ENCODE measurements around the gene COL18A1.

Gene COL18A1

GRCh38 chr21:45538381-45539045 lies 133.5 kb downstream of the COL18A1 start:
- no peak for DNase-seq

DNA sequence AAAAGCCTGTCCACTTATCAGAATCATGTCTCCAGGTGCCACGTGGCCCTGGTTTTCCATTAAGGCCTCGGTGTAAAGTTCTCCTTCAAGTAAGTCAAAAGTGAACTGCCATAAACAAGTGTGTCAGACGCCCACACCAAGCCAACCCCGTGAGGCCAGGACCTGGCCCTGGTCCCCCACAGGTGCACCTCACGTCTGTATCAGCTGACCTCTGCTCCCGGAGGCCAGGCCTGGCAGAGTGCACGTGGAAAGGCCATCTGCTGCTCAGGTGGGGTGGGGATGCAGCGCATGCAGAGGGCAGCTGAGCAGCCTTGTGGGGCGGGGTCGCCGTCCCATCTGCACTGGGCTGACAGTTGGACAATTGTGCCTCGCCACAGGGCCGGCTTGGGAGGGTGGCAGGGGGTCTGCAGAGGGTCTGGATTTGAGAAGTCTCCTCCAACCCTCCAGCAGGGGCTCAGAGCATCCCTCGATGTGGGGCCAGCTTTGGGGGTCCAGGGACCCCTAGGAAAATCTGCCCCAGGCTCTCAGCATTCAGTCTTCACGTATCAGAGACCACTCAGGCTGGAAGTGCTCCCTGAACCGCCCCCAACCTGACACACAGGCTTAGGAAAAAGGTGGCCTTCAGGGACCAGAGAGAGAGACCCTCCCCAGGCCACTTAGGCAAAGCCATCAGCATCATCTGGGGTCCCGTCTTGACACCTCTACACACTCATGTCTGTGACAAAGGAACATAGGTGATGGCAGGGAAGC lies 134.3 kb downstream of the COL18A1 start:
- DNase-seq = no peak

DNA sequence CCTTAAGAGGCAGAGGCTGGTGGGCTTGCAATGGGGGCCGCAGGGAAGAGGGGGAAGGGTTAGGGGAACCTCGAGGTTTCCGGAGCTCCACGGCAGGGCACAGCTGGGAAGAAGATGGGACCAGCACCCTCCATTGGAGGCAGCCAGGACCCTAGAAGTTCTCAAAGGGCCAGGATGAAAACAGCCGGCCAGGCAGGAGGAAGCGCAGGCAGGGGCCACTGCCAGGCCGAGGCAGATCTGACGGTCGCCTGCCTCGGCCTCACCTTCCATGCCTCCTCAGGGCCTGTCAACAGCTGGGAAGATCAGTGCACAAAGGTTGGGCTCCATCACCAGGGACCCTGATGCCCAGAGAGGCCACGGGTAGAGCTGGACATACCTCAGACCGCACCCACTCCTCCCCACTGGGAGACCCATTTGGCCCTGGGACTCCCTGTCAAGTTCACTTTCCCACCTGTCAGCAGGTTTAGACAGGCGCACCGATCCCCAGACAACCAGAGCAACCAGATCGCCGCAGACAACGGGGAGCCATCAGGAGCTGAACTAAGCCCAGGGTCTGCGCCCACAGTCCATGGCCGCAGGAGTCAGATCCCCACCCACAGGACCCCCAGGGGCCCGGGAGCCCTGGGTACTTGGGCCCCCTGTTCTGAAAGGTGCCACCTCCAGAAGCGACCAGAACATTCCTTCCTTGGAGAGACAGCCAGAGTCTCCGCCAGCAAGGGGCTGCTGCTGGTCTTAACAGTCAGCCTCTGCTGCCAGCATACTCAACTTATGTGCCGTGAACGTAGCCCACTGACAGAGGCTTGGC lies 135.0 kb downstream of the COL18A1 start:
- DNase-seq = no peak

GRCh38 chr21:45540601-45540970 lies 135.6 kb downstream of the COL18A1 start:
- DNase-seq = no peak

DNA sequence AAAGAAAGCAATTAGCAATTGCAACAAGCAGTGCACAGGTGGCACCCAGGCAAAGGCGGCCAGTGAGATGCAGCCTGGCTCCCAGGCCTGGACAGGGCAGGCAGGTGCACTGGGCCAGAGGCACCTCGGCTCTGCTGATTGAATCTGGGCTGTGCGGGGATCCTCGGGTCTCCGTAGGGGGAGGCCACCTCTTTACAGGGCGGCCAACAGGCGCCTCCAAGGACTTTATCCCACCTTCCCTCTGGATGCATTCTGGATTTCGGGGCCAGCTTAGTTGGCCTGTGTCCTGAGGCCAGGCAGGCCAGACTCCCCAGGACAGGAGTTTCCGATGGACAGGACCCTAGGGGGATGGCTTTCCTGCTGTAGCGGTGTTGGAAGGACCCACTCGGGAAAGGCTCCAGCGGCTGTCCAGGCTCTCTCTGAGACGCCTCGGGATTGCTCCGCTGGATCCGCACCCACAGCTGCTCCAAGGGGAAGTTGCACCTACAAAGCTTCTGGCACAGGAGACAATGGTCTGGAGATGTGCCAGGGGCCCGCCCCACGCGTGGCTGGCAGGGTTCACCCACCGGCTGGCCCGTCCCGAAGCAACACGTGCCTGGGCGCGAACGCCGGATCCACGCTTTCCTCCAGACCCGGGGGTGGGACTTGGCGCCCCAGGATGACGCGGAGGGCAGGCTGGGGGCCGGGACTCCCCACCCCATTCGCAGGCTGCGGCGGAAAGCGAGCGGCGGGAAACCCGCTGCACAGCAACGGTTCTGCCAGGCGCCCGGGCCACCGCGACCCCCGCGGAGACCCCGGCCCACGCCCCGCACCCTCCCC lies 136.5 kb downstream of the COL18A1 start:
- DNase-seq = peak; percentile 79

- DNase-seq = peak; percentile 75
These were observed 137.3 kb downstream of the COL18A1 start, which contains the start of gene SLC19A1 for GRCh38 chr21:45542242-45542666. Gene SLC19A1, minus strand, starts transcription at chr21:45542440. Its CDS starts 4,481 bp downstream, at chr21:45537959.

DNA sequence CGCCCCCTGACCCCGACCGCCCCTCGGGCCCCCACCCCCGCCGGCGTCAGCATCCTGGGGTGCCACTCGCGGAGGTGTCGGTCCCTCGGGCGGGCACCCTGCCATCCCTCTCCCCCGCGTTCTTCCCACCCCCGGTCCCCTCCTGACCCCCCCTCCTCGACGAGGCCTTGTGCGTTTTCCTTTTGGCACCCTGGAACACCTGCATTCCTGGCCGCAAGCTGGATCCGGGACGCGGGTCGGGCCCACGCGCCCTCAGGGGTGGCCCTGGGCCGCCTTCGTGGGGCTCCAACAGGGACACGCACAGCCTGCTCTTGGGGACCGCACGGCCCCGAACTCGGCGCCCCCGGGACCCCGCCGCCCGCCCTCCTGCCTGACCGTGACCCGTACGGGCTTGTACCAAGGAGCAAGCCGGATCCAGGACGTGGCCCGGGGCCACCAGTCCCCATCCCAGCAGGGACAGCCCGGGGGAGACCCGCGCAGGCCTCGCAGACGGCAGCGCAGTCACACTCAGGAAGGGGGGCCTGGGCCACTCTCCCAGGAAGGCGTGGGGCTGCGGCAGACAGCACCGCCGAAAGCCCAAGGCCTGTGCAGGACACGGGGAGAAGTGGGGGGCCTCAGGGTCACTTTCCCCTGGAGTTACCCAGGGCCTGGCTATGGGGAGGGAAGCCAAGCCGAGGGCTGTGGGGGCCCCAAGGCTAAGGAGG lies 137.9 kb downstream of the COL18A1 start:
- DNase-seq = no peak

GRCh38 chr21:45543371-45543709 lies 138.4 kb downstream of the COL18A1 start:
- DNase-seq = no peak

DNA sequence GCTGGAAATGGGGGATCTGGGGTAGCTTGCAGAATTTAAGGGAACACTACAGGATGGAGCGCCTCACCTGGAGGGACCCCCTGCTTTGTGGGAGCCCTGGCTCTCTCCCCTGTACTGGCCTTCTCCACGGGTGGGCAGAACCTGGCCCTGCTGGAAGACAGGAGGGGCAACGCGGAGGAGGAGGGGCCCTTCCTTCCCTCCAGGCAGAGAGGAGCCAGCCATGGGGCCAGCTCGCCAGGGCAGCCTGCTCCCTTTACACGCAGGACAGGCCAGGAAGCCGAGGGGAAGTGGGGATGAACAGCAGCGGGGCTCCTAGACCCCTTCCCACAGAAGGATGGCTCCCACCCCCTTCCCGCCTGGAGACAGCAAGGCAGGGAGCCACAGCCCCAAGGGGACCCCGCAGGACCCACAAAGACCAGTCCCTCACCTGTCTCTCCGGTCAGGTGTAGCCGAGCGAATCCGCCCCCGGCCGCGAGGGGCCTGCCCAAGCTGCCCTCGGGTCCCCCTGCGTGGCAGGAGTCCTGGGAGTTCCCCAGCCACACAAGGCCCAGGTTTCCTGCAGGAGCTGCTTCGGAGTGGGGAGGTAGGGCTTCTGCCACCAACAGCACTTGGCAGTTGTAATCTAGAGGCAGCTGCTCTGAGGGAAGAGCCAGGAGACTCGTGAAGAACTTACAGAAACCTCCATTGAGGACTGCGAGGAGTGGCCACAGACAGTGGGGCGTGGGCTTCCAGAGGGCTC lies 138.9 kb downstream of the COL18A1 start:
- DNase-seq = no peak

- DNase-seq = no peak
These were observed 139.7 kb downstream of the COL18A1 start for GRCh38 chr21:45544449-45545235.

- no peak for DNase-seq
These were observed 140.2 kb downstream of the COL18A1 start for GRCh38 chr21:45545236-45545570.

- DNase-seq = no peak
These were observed 140.9 kb downstream of the COL18A1 start for GRCh38 chr21:45545691-45546531.

- DNase-seq = no peak
These were observed 141.9 kb downstream of the COL18A1 start for GRCh38 chr21:45546636-45547544.

DNA sequence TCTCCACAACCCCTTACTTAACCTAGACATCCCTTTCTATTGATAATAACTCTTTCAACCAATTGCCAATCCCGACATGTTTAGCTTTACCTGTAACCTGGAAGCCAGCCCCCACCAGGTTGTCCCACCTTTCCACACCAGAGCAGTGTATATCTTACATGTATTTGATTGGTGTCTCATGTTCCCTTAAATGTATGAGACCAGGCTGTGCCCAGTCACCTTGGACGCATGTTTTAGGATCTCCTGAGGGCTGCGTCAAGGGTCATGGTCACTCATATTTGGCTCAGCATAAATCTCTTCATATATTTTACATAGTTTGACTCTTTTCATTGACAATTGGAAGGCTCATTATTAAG lies 142.6 kb downstream of the COL18A1 start:
- no peak for DNase-seq

DNA sequence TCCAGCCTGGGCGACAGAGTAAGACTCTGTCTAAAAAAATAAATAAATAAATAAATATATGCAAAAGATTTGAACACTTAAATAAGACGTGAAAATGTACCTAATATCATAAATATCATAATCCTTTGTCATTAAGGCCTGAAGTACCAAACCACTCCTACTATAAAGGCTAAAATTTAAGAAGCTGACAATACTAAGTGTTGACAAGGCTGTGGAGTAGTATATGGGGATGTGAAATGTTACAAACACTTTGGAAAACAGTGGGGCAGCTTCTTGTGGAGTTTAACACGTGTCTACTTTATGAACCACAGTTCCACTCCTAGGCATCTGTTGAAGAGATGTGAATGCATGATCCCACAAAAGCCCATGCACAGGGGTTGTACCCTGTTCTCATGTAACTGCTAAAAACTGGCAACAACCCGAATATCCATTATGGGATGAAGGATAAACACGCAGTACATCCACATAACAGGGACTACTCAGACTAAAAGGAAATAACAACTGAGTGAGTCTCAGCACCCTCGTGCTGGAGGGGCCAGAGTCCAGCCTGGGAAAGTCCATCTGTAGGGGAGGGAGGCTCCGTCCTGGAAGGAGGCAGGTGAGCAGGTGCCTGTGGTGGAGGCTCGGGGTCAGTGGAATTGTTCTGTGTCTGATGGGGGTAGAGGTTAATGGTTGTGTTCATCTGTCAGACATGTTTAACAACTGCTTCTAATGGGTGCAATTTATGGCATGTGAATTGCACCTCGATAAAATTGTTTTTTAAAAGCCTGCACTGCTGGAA lies 143.9 kb downstream of the COL18A1 start:
- no peak for DNase-seq

DNA sequence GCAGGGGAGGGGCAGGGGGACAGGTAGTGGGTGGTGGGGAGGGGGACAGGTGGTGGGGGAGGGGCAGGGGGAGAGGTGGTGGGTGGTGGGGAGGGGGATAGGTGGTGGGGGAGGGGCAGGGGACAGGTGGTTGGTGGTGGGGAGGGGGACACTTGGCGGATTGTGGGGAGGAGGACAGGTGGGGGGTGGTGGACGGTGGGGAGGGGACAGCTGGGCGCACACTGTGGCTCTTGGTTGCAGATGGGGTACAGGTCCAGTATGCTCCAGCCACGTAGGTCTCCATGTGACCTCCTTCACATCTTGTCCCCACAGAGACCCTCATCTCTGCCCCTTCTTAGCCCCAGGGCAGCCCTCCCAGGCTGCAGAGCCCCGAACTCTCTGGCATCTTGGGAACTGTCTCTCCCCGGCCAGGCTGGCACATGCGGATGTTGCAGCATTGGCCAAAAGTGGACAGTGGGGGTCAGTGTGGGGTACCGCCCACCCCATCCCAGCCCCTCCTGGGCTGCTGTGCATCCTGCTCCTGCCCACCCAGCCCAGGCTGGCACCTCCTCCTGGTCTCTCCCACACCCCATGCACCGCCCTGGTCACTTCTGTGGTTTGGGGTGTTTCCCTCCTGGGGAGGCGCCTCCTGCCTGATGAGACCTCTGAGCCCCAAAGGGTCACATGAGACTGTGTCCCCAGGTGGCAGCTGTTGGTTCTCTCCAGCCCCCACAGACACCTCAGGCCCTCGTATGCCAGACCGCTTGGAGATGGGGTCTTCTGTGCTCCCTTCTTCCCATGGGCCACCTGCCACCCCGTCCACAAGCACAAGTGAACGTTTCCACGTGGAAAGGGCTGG lies 144.9 kb downstream of the COL18A1 start:
- DNase-seq = no peak

Measured in CD4-positive, alpha-beta T cell treated with Interleukin-21 for 1 hour (primary cell).